Heart left ventricle (tissue), 16 donors: Measurements from ENCODE around the gene ADAMTS1. TPM values are rescaled to one million over a fixed set of nuclear protein-coding genes. Genes with fewer than 3 reads are reported as not detected.

Experiments
- ATAC-seq, 4 donors: fragments of 200-7000 bp; cut with Tn5 transposase; one replicate each; pipeline ENCODE4 v1.9.1; 2020 to 2022; ENCODE audit warnings: moderate library complexity in 4 of 4, mild to moderate bottlenecking in 3 of 4, moderate number of reproducible peaks in 1 of 4
- DNase-seq, 5 donors: peaks; one replicate each; pipeline ENCODE4 v3.0.0-alpha.2; 2020
- H3K27ac ChIP-seq, 12 donors: fragments of 200-600 bp; sonication (generic) in 4 of 12; one replicate each; pipeline versions ENCODE4 v1.5.0 to v1.8.0; 2016 to 2022; ENCODE audit warnings: mild to moderate bottlenecking in 2 of 12
- H3K27me3 ChIP-seq, 9 donors: fragments of 200-600 bp; sonication (generic) in 2 of 9; one replicate each; pipeline versions ENCODE4 v1.5.1 to v1.8.0; 2016 to 2022; ENCODE audit warnings: mild to moderate bottlenecking in 3 of 9
- H3K36me3 ChIP-seq, 9 donors: fragments of 200-600 bp; sonication (generic) in 2 of 9; one replicate each; pipeline versions ENCODE4 v1.5.0 to v1.8.0; 2018 to 2022; ENCODE audit warnings: mild to moderate bottlenecking in 2 of 9
- H3K4me1 ChIP-seq, 12 donors: fragments of 200-600 bp; sonication (generic) in 4 of 12; one replicate each; pipeline versions ENCODE4 v1.5.0 to v1.8.0; 2016 to 2022; ENCODE audit warnings: mild to moderate bottlenecking in 3 of 12
- H3K4me3 ChIP-seq, 12 donors: fragments of 200-600 bp; sonication (generic) in 4 of 12; one replicate each; pipeline versions ENCODE4 v1.5.0 to v1.8.0; 2017 to 2022; ENCODE audit warnings: mild to moderate bottlenecking in 9 of 12, moderate library complexity in 4 of 12
- H3K9me3 ChIP-seq, 12 donors: fragments of 200-600 bp; sonication (generic) in 4 of 12; one replicate each; pipeline versions ENCODE4 v1.5.0 to v1.8.0; 2016 to 2022; ENCODE audit warnings: mild to moderate bottlenecking in 1 of 12
- CTCF ChIP-seq, 12 donors: fragments of 200-600 bp; sonication (generic) in 4 of 12; IDR thresholded peaks; one replicate each; pipeline versions ENCODE4 v1.5.0 to v1.8.0; 2018 to 2022; ENCODE audit warnings: antibody characterized with exemption in 12 of 12, mild to moderate bottlenecking in 5 of 12
- POLR2A ChIP-seq, 2 donors: fragments of 450-650 bp; IDR thresholded peaks; one replicate each; pipeline ENCODE4 v1.6.1; 2017; ENCODE audit warnings: antibody characterized with exemption in 2 of 2, mild to moderate bottlenecking in 2 of 2, moderate library complexity in 2 of 2
- WGBS, 4 donors: extraction: QIAGEN DNeasy Blood & Tissue Kit in 2 of 4; methylation state at CpG; one replicate each; pipeline versions ENCODE4 v1.1.5 to v1.1.7; 2013 to 2018; 5-methylcytosine and 5-hydroxymethylcytosine counted together
- intact Hi-C, 10 donors: fragments of 100-400 bp; cut with DNase I; formaldehyde crosslinking; loops; one replicate each; pipeline versions ENCODE4 v1.11.1 to v1.14.2; 2022
- polyA plus RNA-seq, 2 donors: library from polyadenylated mRNA; stranded (reverse); fragments of 200-250 nt; gene quantifications; one replicate each; pipeline ENCODE4 v1.2.3, GENCODE V29; 2013
- total RNA-seq, 9 donors: library from RNA; depleted of rRNA in 2 of 9; stranded (reverse); fragments of >200 nt in 2 of 9; fragmentation: NEBNext Ultra II Directional in 3 of 9; extraction: Animal tissue kit (Norgen Biotek cat#: 25700) in 3 of 9; gene quantifications; one replicate each; pipeline versions ENCODE4 v1.1.0 to v1.2.4, GENCODE V29; 2016 to 2023
- donor health status: ischemic (EF 13 %, LVEDD 7.1; RV severe dilation, severe dysfunction).
- donor health status: healthy with polysubstance abuse.
- donor health status: DM: no; HTN: yes; CAD: no.
- donor health status: DM: no; HTN: no; CAD: no.
- donor health status: ischemic (EF 25% LVEDD 6.9; RV normal size, moderate dysfunction).
- donor health status: ischemic (EF 25% LVEDD 5.7; RV mildly dilated, moderate dysfunction).
- donor health status: healthy.
- donor health status: DM: yes; HTN: yes; CAD: no.
- donor health status: ischemic (EF 35%, LVEDD 5.7; RV mildly dilated, moderate dysfunction).
- donor health status: nonischemic (EF 11% LVEDD 7.7; RV severe dilation, severe dysfunction).
- donor health status: DM: yes; HTN: yes; CAD: no.
- donor health status: PGD.
- donor health status: ischemic (EF 29% LVEDD 5.4; RV normal size, mild dysfunction).
- donor health status: nonischemic (EF 23%, LVEDD 6.1; RV moderate dilation, normal function).

The ADAMTS1 gene
- total and polyA plus RNA-seq, 11 donors: 14.8 to 87.8 (median 60.7) TPM

GRCh38 chr21:26795412-26795805 is 49.8 kb downstream of the ADAMTS1 start:
- no peaks in the 10 kb centered on the region for H3K36me3 ChIP-seq
- H3K4me3 ChIP-seq: no peak overlapping the region
- 72 to 82% (median 79%) methylated on average over 10 of the region's 10 CpGs for WGBS, 4 donors
- H3K27me3 ChIP-seq: no peaks in the 10 kb centered on the region
- H3K27ac ChIP-seq: peak overlapping the region; percentile 34 to 84 (median 70)
- no peak for ATAC-seq
- H3K9me3 ChIP-seq: peaks cover 0 to 5% (median 0%) of the 10 kb centered on the region in 12 donors
- TF ChIP-seq CTCF (IDR thresholded peaks at IDR 0.05) (no peak), POLR2A (IDR thresholded peaks at IDR 0.05) (no peak)
- peaks cover 0 to 33% (median 10%) of the 10 kb centered on the region in 12 donors for H3K4me1 ChIP-seq
- intact Hi-C loops: no loop called here
- DNase-seq: no peak

GRCh38 chr21:26794597-26795411 is 50.4 kb downstream of the ADAMTS1 start:
- no peak for DNase-seq
- H3K9me3 ChIP-seq: peaks cover 0 to 5% (median 0%) of the 10 kb centered on the region in 12 donors
- H3K36me3 ChIP-seq: no peaks in the 10 kb centered on the region
- H3K4me1 ChIP-seq: peaks cover 0 to 27% (median 7%) of the 10 kb centered on the region in 12 donors
- H3K27me3 ChIP-seq: no peaks in the 10 kb centered on the region
- H3K4me3 ChIP-seq: no peak overlapping the region
- peak overlapping the region; percentile 34 to 84 (median 70) for H3K27ac ChIP-seq
- 64 to 88% (median 82%) methylated on average over 5 of the region's 5 CpGs for WGBS, 4 donors
- intact Hi-C loops: no loop called here
- ATAC-seq: peak in 1 of 4 donors; percentile 10
- no peak for TF ChIP-seq CTCF (IDR thresholded peaks at IDR 0.05)
- TF ChIP-seq POLR2A (IDR thresholded peaks at IDR 0.05): no peak

DNA sequence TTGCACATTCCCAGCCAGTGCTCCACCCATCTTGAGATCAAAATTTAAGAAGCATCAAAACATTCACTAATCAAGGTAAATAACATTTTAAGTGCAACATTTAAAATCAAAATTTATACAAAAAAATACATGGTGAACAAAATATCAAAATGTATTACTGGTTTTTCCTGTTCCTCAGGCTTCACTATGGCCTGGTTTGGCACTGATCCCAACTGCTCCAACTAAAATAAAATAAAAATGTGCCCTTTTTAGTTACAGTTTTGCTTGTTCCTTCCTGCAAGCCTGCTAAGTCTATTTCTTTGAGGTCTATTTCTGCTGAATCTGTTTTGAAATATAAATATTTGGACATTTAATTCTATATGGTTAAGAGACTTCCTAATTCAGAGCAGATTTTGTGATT is 54.9 kb downstream of the ADAMTS1 start:
- no peaks in the 10 kb centered on the region for H3K36me3 ChIP-seq
- ATAC-seq: no peak
- intact Hi-C loops: no loop called here
- H3K4me1 ChIP-seq: peaks cover 0 to 16% (median 0%) of the 10 kb centered on the region in 12 donors
- H3K4me3 ChIP-seq: no peak overlapping the region
- no peak for DNase-seq
- H3K27me3 ChIP-seq: no peaks in the 10 kb centered on the region
- TF ChIP-seq POLR2A (IDR thresholded peaks at IDR 0.05): no peak
- TF ChIP-seq CTCF (IDR thresholded peaks at IDR 0.05): no peak
- peaks cover 0 to 5% (median 0%) of the 10 kb centered on the region in 12 donors for H3K9me3 ChIP-seq
- peak overlapping the region in 10 of 12 donors; percentile 2 to 79 (median 70) for H3K27ac ChIP-seq

GRCh38 chr21:26788790-26789189 is 56.4 kb downstream of the ADAMTS1 start:
- no peaks in the 10 kb centered on the region for H3K36me3 ChIP-seq
- H3K4me3 ChIP-seq: no peak overlapping the region
- 47 to 54% (median 50%) methylated on average over 8 of the region's 8 CpGs for WGBS, 4 donors
- H3K27me3 ChIP-seq: no peaks in the 10 kb centered on the region
- TF ChIP-seq POLR2A (IDR thresholded peaks at IDR 0.05): no peak
- TF ChIP-seq CTCF (IDR thresholded peaks at IDR 0.05): no peak
- intact Hi-C loops: no loop called here
- H3K27ac ChIP-seq: peak overlapping the region in 11 of 12 donors; percentile 38 to 79 (median 69)
- H3K9me3 ChIP-seq: no peaks in the 10 kb centered on the region
- peaks cover 0 to 25% (median 3%) of the 10 kb centered on the region in 12 donors for H3K4me1 ChIP-seq
- ATAC-seq (peak; percentile 24 to 86 (median 76)), DNase-seq (peak in 4 of 5 donors; percentile 63 to 74 (median 67))

Other genes starting within 250 kb of the ADAMTS1 start
- gene ADAMTS5, start 121.7 kb upstream of the ADAMTS1 start, total RNA-seq: 10 to 100 TPM in 3 of 9 donors, 1 to 10 TPM in 5, under 1 TPM in 1; 0.98 to 22.7 (median 3.6) TPM
- gene ADAMTS5, start 121.7 kb upstream of the ADAMTS1 start, polyA plus RNA-seq: 1 to 10 TPM; 1.3 to 2.7 TPM